Vagina (tissue), 2 donors: ENCODE results near the gene DNAH1. TPM values are rescaled to one million over a fixed set of nuclear protein-coding genes. Genes with fewer than 3 reads are reported as not detected.

ENCODE experiments used
- DNase-seq, 2 donors: peaks; one replicate each; pipeline ENCODE4 v3.0.0-alpha.2; 2017; ENCODE audit errors: extremely low spot score in 2 of 2
- H3K27ac ChIP-seq: fragments of 200-600 bp; sonication (generic); one replicate; pipeline ENCODE4 v1.5.1; 2019
- H3K27me3 ChIP-seq: fragments of 200-600 bp; sonication (generic); one replicate; pipeline ENCODE4 v1.5.1; 2019
- H3K36me3 ChIP-seq, 2 donors: fragments of 200-600 bp; sonication (generic); one replicate each; pipeline ENCODE4 v1.5.1; 2017 to 2019
- H3K4me1 ChIP-seq: fragments of 200-600 bp; sonication (generic); one replicate; pipeline ENCODE4 v1.5.1; 2019
- H3K4me3 ChIP-seq, 2 donors: fragments of 200-600 bp; sonication (generic); 1 replicate in 1 of 2; 2 replicates in 1 of 2; pipeline ENCODE4 v1.5.1; 2016 to 2019
- H3K9me3 ChIP-seq: fragments of 200-600 bp; sonication (generic); one replicate; pipeline ENCODE4 v1.5.1; 2019
- POLR2A ChIP-seq, 2 donors: fragments of 450-650 bp; IDR thresholded peaks; one replicate each; pipeline ENCODE4 v1.6.1; 2017; ENCODE audit warnings: antibody characterized with exemption in 2 of 2, mild to moderate bottlenecking in 2 of 2, moderate library complexity in 2 of 2
- POLR2AphosphoS5 ChIP-seq, 2 donors: sonication (generic); formaldehyde crosslinking; IDR thresholded peaks; one replicate each; pipeline ENCODE4 v1.9.0; 2017; ENCODE audit warnings: antibody characterized with exemption in 2 of 2, mild to moderate bottlenecking in 2 of 2, low read depth in 1 of 2; ENCODE audit not compliant: insufficient read depth in 1 of 2
- intact Hi-C: fragments of 100-400 bp; cut with DNase I; formaldehyde crosslinking; loops from one replicate; pipeline ENCODE4 v1.15.1; 2023
- total RNA-seq: library from RNA; depleted of rRNA; stranded (reverse); fragments of >200 nt; gene quantifications from one replicate; pipeline ENCODE4 v1.2.3, GENCODE V29; 2016
- TF ChIP-seq, protein P1 (sequence below), 3 experiments: fragments of 450-650 bp in 2 of 3; fragments of 200-600 bp in 1 of 3; sonication (generic) in 1 of 3; IDR thresholded peaks; one replicate each; pipeline ENCODE4 v1.5.1; 2017 to 2019; ENCODE audit warnings: antibody characterized with exemption in 3 of 3, mild to moderate bottlenecking in 2 of 3, moderate library complexity in 2 of 3

Gene DNAH1
- total RNA-seq, 1 donor from 2014 or later, result 12.3 TPM

DNA sequence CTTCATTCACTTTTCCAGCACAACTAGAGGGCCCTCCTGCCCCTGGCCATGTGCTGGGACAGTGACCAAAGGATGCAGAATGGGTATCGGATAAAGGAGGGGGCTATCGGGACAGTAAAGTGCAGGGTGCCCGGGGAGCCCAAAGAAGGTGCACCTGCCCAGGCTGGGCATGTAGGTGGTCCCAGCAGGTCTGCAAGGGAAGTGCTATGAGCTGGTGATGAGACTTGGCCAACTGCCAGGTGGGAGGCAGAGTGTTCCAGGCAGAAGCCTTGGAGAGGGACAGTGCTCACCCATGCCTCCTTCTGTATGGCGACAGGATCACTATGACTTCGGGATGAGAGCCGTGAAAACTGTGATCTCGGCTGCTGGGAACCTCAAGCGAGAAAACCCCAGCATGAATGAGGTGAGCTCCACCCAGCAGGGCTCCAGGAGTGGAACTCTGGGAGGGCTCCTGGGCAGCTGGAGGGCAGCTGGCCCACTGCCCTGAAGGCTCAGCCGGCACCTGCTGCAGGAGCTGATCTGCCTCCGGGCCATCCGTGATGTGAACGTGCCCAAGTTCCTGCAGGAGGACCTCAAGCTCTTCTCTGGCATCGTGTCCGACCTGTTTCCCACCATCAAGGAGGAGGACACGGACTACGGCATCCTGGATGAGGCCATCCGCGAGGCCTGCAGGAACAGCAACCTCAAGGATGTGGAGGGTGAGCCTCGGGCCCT, 48.4 kb downstream of the DNAH1 start:
- no peak for DNase-seq
- H3K4me1 ChIP-seq, result no peaks in the 10 kb centered on the region
- no peaks in the 10 kb centered on the region for H3K9me3 ChIP-seq
- intact Hi-C loops, result no loop called here
- TF ChIP-seq, protein P1, sequence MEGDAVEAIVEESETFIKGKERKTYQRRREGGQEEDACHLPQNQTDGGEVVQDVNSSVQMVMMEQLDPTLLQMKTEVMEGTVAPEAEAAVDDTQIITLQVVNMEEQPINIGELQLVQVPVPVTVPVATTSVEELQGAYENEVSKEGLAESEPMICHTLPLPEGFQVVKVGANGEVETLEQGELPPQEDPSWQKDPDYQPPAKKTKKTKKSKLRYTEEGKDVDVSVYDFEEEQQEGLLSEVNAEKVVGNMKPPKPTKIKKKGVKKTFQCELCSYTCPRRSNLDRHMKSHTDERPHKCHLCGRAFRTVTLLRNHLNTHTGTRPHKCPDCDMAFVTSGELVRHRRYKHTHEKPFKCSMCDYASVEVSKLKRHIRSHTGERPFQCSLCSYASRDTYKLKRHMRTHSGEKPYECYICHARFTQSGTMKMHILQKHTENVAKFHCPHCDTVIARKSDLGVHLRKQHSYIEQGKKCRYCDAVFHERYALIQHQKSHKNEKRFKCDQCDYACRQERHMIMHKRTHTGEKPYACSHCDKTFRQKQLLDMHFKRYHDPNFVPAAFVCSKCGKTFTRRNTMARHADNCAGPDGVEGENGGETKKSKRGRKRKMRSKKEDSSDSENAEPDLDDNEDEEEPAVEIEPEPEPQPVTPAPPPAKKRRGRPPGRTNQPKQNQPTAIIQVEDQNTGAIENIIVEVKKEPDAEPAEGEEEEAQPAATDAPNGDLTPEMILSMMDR (IDR thresholded peaks at IDR 0.05), result no peak
- no peak for TF ChIP-seq POLR2AphosphoS5 (IDR thresholded peaks at IDR 0.05; ENCODE audit: insufficient read depth in 1 of 2, low read depth in 1 of 2)
- TF ChIP-seq POLR2A (IDR thresholded peaks at IDR 0.05), result no peak
- no peak overlapping the region for H3K27ac ChIP-seq
- no peak overlapping the region for H3K4me3 ChIP-seq
- H3K27me3 ChIP-seq, result no peaks in the 10 kb centered on the region
- H3K36me3 ChIP-seq, result peaks cover 0 to 5% of the 10 kb centered on the region in 2 donors

DNA sequence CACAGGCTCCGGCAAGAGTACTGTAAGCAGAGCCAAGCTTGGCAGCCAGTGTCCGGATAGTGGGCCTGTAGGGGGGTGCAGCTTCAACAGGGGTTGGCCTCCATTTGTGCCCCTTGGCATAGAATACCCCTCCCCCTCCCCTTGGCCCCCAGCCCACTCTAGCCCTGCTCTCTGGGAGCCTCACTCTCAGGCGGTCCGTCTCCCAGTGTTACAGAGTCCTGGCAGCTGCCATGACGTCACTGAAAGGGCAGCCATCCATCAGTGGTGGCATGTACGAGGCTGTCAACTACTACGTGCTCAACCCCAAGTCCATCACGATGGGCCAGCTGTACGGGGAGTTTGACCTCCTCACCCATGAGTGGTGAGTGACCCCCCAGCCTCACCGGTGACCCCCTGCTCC, 50.4 kb downstream of the DNAH1 start:
- Histone ChIP-seq H3K27me3 (no peaks in the 10 kb centered on the region), H3K4me3 (no peak overlapping the region), H3K4me1 (no peaks in the 10 kb centered on the region), H3K27ac (no peak overlapping the region), H3K36me3 (no peaks in the 10 kb centered on the region), H3K9me3 (no peaks in the 10 kb centered on the region)
- no peak for DNase-seq
- intact Hi-C loops, result no loop called here
- TF ChIP-seq POLR2A (IDR thresholded peaks at IDR 0.05), result no peak
- TF ChIP-seq POLR2AphosphoS5 (IDR thresholded peaks at IDR 0.05; ENCODE audit: insufficient read depth in 1 of 2, low read depth in 1 of 2), result no peak
- TF ChIP-seq, protein P1 (IDR thresholded peaks at IDR 0.05), result no peak

DNA sequence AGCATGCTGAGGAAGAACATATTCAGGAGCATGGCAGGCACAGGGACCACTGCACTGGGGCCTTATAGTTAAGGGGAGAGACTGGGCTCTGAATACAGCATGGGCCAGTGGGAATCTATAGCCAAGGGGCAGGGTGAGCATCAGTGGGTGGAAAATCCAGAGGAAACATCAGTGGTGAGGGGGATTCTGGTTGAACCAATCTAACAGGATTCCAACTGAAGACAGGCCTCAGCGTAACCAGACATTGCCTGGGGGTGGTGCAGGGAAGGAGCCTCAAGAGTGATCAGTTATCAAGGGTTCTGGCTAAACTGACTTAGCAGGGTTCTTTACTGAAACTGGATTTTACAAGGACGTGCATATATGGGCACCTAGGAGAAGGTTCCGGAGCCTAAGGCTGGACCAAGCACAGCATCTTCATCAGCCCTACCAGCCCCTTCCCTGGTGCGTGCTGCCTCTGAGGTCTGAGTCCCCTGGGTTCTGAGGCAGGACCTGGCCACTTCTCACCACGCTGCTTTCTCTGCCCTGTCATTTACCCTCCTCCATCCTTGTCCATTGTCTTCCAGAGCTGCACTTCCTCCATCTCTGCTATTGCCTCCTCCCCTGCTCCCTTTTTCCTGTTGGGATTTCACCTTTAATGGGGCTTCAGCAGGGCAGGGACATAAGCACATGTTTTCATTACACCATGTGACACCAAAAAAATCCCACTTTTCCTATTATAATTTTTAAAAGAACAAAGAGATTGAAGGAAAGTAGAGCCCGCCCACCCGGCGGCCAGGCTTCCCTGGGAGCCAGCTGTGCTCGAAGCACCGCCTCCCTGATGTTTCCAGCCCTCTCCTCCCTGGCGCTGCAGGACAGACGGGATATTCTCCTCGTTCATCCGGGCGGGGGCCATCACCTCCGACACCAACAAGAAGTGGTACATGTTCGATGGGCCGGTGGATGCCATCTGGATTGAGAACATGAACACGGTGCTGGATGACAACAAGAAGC, 52.1 kb downstream of the DNAH1 start:
- Histone ChIP-seq H3K9me3 (no peaks in the 10 kb centered on the region), H3K27me3 (no peaks in the 10 kb centered on the region), H3K27ac (no peak overlapping the region), H3K36me3 (no peaks in the 10 kb centered on the region), H3K4me1 (peaks cover 7% of the 10 kb centered on the region), H3K4me3 (no peak overlapping the region)
- intact Hi-C loops, result no loop called here
- TF ChIP-seq, protein P1 (IDR thresholded peaks at IDR 0.05), result no peak
- no peak for TF ChIP-seq POLR2AphosphoS5 (IDR thresholded peaks at IDR 0.05; ENCODE audit: insufficient read depth in 1 of 2, low read depth in 1 of 2)
- TF ChIP-seq POLR2A (IDR thresholded peaks at IDR 0.05), result no peak
- no peak for DNase-seq

DNA sequence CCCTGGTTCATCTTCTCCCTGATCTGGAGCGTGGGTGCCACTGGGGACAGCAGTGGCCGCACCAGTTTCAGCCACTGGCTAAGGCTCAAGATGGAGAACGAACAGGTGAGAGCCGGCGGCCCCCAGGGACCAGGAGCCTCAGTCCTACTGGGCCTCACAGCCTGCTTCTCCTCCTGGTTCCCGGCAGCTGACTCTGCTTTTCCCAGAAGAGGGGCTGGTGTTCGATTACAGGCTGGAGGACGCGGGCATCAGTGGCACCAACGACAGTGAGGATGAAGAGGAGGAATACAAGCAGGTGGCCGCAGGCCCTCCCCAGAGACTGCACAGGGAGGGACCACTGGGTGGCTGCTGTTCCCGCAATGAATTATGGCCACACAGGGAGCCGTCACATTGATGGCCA, 54.4 kb downstream of the DNAH1 start:
- no peak for TF ChIP-seq POLR2A (IDR thresholded peaks at IDR 0.05)
- no peak for TF ChIP-seq POLR2AphosphoS5 (IDR thresholded peaks at IDR 0.05; ENCODE audit: insufficient read depth in 1 of 2, low read depth in 1 of 2)
- TF ChIP-seq, protein P1 (IDR thresholded peaks at IDR 0.05), result no peak
- Histone ChIP-seq H3K4me1 (peaks cover 14% of the 10 kb centered on the region), H3K4me3 (no peak overlapping the region), H3K9me3 (no peaks in the 10 kb centered on the region), H3K27me3 (no peaks in the 10 kb centered on the region), H3K36me3 (peaks cover 0 to under 1% of the 10 kb centered on the region in 2 donors), H3K27ac (no peak overlapping the region)
- intact Hi-C loops, result no loop called here
- no peak for DNase-seq
